ENCODE data around the gene CAPS2. TPM values are rescaled to one million over a fixed set of nuclear protein-coding genes. Genes with fewer than 3 reads are reported as not detected.

Gene CAPS2
- polyA plus RNA-seq, 1 experiment, result 1.9 TPM

DNA sequence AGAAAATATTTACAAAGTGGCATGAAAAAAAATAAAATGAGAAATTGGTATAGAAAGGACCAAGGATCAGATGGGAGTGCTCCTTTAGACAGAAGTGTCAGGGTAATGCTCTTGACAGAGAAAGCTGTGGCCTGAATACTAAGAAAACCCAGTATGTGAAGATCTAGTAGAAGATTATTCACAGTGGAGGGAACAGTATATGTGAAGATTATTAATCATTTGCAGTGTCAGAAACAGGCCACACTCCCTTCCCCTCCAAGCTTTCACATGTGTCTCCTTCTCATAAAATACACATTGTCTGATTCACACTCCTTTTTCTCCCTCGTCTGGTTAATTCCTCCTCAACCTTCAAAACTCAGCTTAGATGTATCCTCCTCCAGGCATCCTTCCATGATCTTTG is 41.3 kb downstream of the CAPS2 start:
- TF ChIP-seq, protein P1, sequence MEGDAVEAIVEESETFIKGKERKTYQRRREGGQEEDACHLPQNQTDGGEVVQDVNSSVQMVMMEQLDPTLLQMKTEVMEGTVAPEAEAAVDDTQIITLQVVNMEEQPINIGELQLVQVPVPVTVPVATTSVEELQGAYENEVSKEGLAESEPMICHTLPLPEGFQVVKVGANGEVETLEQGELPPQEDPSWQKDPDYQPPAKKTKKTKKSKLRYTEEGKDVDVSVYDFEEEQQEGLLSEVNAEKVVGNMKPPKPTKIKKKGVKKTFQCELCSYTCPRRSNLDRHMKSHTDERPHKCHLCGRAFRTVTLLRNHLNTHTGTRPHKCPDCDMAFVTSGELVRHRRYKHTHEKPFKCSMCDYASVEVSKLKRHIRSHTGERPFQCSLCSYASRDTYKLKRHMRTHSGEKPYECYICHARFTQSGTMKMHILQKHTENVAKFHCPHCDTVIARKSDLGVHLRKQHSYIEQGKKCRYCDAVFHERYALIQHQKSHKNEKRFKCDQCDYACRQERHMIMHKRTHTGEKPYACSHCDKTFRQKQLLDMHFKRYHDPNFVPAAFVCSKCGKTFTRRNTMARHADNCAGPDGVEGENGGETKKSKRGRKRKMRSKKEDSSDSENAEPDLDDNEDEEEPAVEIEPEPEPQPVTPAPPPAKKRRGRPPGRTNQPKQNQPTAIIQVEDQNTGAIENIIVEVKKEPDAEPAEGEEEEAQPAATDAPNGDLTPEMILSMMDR (IDR thresholded peaks at IDR 0.05; ENCODE audit: low read depth, low read length), result no peak
- no peak overlapping the region for H3K27ac ChIP-seq (ENCODE audit: low read depth, low read length)
- H3K9me3 ChIP-seq (ENCODE audit: control insufficient read depth, insufficient read depth, low read length), result no peaks in the 10 kb centered on the region
- no peak for DNase-seq (ENCODE audit: low read depth, low spot score)
- no peak overlapping the region for H3K4me3 ChIP-seq (ENCODE audit: low read depth, low read length)
- H3K27me3 ChIP-seq (ENCODE audit: control insufficient read depth, insufficient read depth, low read length), result no peaks in the 10 kb centered on the region
- POLR2A ChIA-PET, result no interaction called here
- CTCF ChIA-PET, result interaction anchor here (0.8 to 3.3 kb wide), 8 partner anchors 15 to 602 kb away, joined by 3 to 17 read pairs (median 4); no protein-coding TSS in a partner anchor

GRCh38 chr12:75275702-75276101 is 54.4 kb downstream of the CAPS2 start:
- ChIA-PET CTCF (no interaction called here), POLR2A (no interaction called here)
- no peak for DNase-seq (ENCODE audit: low read depth, low spot score)
- no peak overlapping the region for H3K27ac ChIP-seq (ENCODE audit: low read depth, low read length)
- H3K27me3 ChIP-seq (ENCODE audit: control insufficient read depth, insufficient read depth, low read length), result no peaks in the 10 kb centered on the region
- TF ChIP-seq, protein P1 (IDR thresholded peaks at IDR 0.05; ENCODE audit: low read depth, low read length), result no peak
- H3K9me3 ChIP-seq (ENCODE audit: control insufficient read depth, insufficient read depth, low read length), result no peaks in the 10 kb centered on the region
- no peak overlapping the region for H3K4me3 ChIP-seq (ENCODE audit: low read depth, low read length)

DNA sequence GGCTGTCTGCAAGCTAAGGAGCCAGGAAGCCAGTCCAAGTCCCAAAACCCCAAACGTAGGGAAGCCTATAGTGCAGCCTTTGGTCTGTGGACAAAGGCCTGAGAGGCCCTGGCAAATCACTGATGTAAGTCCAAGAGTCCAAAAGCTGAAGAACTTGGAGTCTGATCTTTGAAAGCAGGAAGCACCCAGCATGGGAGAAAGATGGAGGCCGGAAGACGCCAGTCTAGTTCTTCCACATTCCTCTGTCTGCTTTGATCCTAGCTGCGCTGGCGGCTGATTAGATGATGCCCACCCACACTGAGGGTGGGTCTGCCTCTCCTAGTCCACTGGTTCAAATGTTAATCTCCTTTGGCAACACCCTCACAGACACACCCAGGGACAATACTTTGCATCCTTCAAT is 58.5 kb downstream of the CAPS2 start:
- TF ChIP-seq, protein P1 (IDR thresholded peaks at IDR 0.05; ENCODE audit: low read depth, low read length), result no peak
- ChIA-PET POLR2A (no interaction called here), CTCF (no interaction called here)
- DNase-seq (ENCODE audit: low read depth, low spot score), result no peak
- no peaks in the 10 kb centered on the region for H3K9me3 ChIP-seq (ENCODE audit: control insufficient read depth, insufficient read depth, low read length)
- no peak overlapping the region for H3K4me3 ChIP-seq (ENCODE audit: low read depth, low read length)
- H3K27ac ChIP-seq (ENCODE audit: low read depth, low read length), result no peak overlapping the region
- H3K27me3 ChIP-seq (ENCODE audit: control insufficient read depth, insufficient read depth, low read length), result no peaks in the 10 kb centered on the region

- Histone ChIP-seq H3K4me3 (ENCODE audit: low read depth, low read length) (no peak overlapping the region), H3K27ac (ENCODE audit: low read depth, low read length) (no peak overlapping the region), H3K27me3 (ENCODE audit: control insufficient read depth, insufficient read depth, low read length) (no peaks in the 10 kb centered on the region), H3K9me3 (ENCODE audit: control insufficient read depth, insufficient read depth, low read length) (no peaks in the 10 kb centered on the region)
- TF ChIP-seq, protein P1 (IDR thresholded peaks at IDR 0.05; ENCODE audit: low read depth, low read length), result no peak
- no peak for DNase-seq (ENCODE audit: low read depth, low spot score)
- ChIA-PET POLR2A (no interaction called here), CTCF (no interaction called here)
Observed at GRCh38 chr12:75270157-75270556, 60.0 kb downstream of the CAPS2 start.

GRCh38 chr12:75269209-75269608 is 60.9 kb downstream of the CAPS2 start:
- H3K27ac ChIP-seq (ENCODE audit: low read depth, low read length), result no peak overlapping the region
- ChIA-PET POLR2A (no interaction called here), CTCF (no interaction called here)
- H3K9me3 ChIP-seq (ENCODE audit: control insufficient read depth, insufficient read depth, low read length), result no peaks in the 10 kb centered on the region
- no peak overlapping the region for H3K4me3 ChIP-seq (ENCODE audit: low read depth, low read length)
- TF ChIP-seq, protein P1 (IDR thresholded peaks at IDR 0.05; ENCODE audit: low read depth, low read length), result no peak
- no peaks in the 10 kb centered on the region for H3K27me3 ChIP-seq (ENCODE audit: control insufficient read depth, insufficient read depth, low read length)
- no peak for DNase-seq (ENCODE audit: low read depth, low spot score)
